GM12878 (cell line): ENCODE data around the gene GPRC5B. TPM values are rescaled to one million over a fixed set of nuclear protein-coding genes. Genes with fewer than 3 reads are reported as not detected.

Experiments used
- ATAC-seq: fragments of 200-7000 bp; cut with Tn5 transposase; 3 replicates; pipeline ENCODE4 v1.9.1; 2020; ENCODE audit warnings: mild to moderate bottlenecking, moderate library complexity
- BruUV-seq: library from RNA; stranded (reverse); fragments of 400-500 nt; replicated peaks from 2 replicates; lab custom pipeline; 2021; lab: Mats Ljungman, UMichigan
- CTCF ChIA-PET: fragments of 300-600 bp; sonication (Branson Sonifier 250); formaldehyde crosslinking; extraction: SDS; loops from one replicate; lab custom pipeline; 2021; ENCODE audit warnings: inconsistent platforms; lab: Yijun Ruan, JAX
- POLR2A ChIA-PET: fragments of 350-600 bp; formaldehyde crosslinking; extraction: SDS; loops from one replicate; lab custom pipeline; 2021; ENCODE audit warnings: inconsistent platforms; lab: Charles Lee
- RAD21 ChIA-PET: fragments of 300-600 bp; sonication (Branson Sonifier 250); formaldehyde crosslinking; loops from one replicate; lab custom pipeline; 2023; ENCODE audit warnings: antibody characterized with exemption; ENCODE audit not compliant: unreplicated experiment; lab: Charles Lee
- SMC1A ChIA-PET: fragments of 300-600 bp; sonication (Branson Sonifier 250); formaldehyde crosslinking; loops from one replicate; lab custom pipeline; 2023; ENCODE audit not compliant: unreplicated experiment, uncharacterized antibody; lab: Charles Lee
- DNase-seq: peaks from one replicate; pipeline ENCODE4 v3.0.0-alpha.2; 2011; ENCODE audit warnings: low read depth, low spot score
- FAIRE-seq: peaks from 3 replicates; lab custom pipeline; 2011; peaks lifted over from hg19 to GRCh38; lab: Jason Lieb, UNC
- H2AFZ ChIP-seq: 2 replicates; pipeline ENCODE4 v1.6.0; 2011; ENCODE audit warnings: low read depth, low read length, control low read depth; ENCODE audit not compliant: control insufficient read depth
- H3K27ac ChIP-seq: 2 replicates; pipeline ENCODE4 v1.5.1; 2011; ENCODE audit warnings: control low read depth; ENCODE audit not compliant: control insufficient read depth, insufficient read depth
- H3K27me3 ChIP-seq, 2 experiments: replicated peaks in 1 of 2; 2 replicates each; pipeline versions ENCODE4 v1.6.0 to v1.6.1; 2011; ENCODE audit warnings: low read length in 1 of 2; ENCODE audit not compliant: control insufficient read depth in 2 of 2, insufficient read depth in 2 of 2
- H3K36me3 ChIP-seq, 2 experiments: 2 replicates each; pipeline ENCODE4 v1.5.1; 2011; ENCODE audit warnings: low read length in 1 of 2; ENCODE audit not compliant: control insufficient read depth in 2 of 2, insufficient read depth in 2 of 2
- H3K4me1 ChIP-seq: 2 replicates; pipeline ENCODE4 v1.6.1; 2011; ENCODE audit warnings: mild to moderate bottlenecking, low read length, moderate library complexity, mixed read lengths; ENCODE audit not compliant: control insufficient read depth, insufficient read depth
- H3K4me2 ChIP-seq: 2 replicates; pipeline ENCODE4 v1.6.0; 2011; ENCODE audit warnings: control low read depth; ENCODE audit not compliant: control insufficient read depth, insufficient read depth
- H3K4me3 ChIP-seq: fragments of 200-600 bp; sonication (generic); 2 replicates; pipeline ENCODE4 v1.5.1; 2016
- H3K79me2 ChIP-seq: 2 replicates; pipeline ENCODE4 v1.6.0; 2011; ENCODE audit warnings: low read length; ENCODE audit not compliant: control insufficient read depth, insufficient read depth
- H3K9ac ChIP-seq: 2 replicates; pipeline ENCODE4 v1.8.0; 2011; ENCODE audit warnings: low read length, control low read depth, mixed read lengths; ENCODE audit not compliant: control insufficient read depth, insufficient read depth
- H3K9me3 ChIP-seq: replicated peaks from 3 replicates; pipeline ENCODE4 v1.5.1; 2011; ENCODE audit warnings: mild to moderate bottlenecking, low read length; ENCODE audit not compliant: control insufficient read depth, insufficient read depth
- H4K20me1 ChIP-seq: 2 replicates; pipeline ENCODE4 v1.6.0; 2011; ENCODE audit not compliant: control insufficient read depth, insufficient read depth
- EGR1 ChIP-seq, 2 experiments: IDR thresholded peaks; 1 replicate in 1 of 2; 2 replicates in 1 of 2; pipeline ENCODE4 v1.6.1; 2011 to 2012; ENCODE audit warnings: low read depth in 2 of 2, low read length in 2 of 2, borderline replicate concordance in 1 of 2, mild to moderate bottlenecking in 1 of 2, moderate library complexity in 1 of 2
- KAT2A ChIP-seq: conservative IDR thresholded peaks from 2 replicates; pipeline ENCODE4 v1.6.1; 2011; ENCODE audit warnings: low read depth, low read length; ENCODE audit not compliant: control insufficient read depth
- WGBS: methylation state at CpG from one replicate; pipeline ENCODE4 v1.1.6; 2016; ENCODE audit warnings: low lambda C conversion rate; ENCODE audit not compliant: insufficient replicate concordance, insufficient coverage; ENCODE audit errors: missing lambda C conversion rate; 5-methylcytosine and 5-hydroxymethylcytosine counted together
- in situ Hi-C: fragments of 300-500 bp; cut with MboI; formaldehyde crosslinking; loops from 9 replicates; pipeline ENCODE4 v1.14.3; 2018; ENCODE audit warnings: mixed read lengths
- intact Hi-C: fragments of 100-400 bp; cut with micrococcal nuclease; formaldehyde crosslinking; loops from one replicate; pipeline ENCODE4 v1.14.2; 2022; ENCODE audit not compliant: unreplicated experiment
- polyA plus RNA-seq, 11 experiments: library from polyadenylated mRNA; depleted of rRNA in 4 of 11; unstranded in 6 of 11; stranded (reverse) in 5 of 11; fragments of >200 nt; fragmentation: Nextera tagmentation in 4 of 11; fragmentation: Illumina TruSeq in 1 of 11; extraction: Ambion mirVana in 4 of 11; extraction: Trizol in 1 of 11; gene quantifications; 1 replicate in 1 of 11; 2 replicates in 10 of 11; pipeline versions ENCODE4 v1.2.1 to v1.2.3, GENCODE V29; 2011 to 2016; ENCODE audit warnings: inconsistent platforms in 2 of 11, missing spikeins in 2 of 11, low read depth in 1 of 11
- total RNA-seq, 4 experiments: library from RNA; depleted of rRNA in 3 of 4; stranded (reverse); fragments of >200 nt in 3 of 4; fragmentation: Illumina TruSeq in 1 of 4; extraction: Trizol in 1 of 4; gene quantifications; 2 replicates each; pipeline versions ENCODE4 v1.2.1 to v1.2.3, GENCODE V29; 2013 to 2021
- TF ChIP-seq, protein P1 (sequence below): fragments of 450-650 bp; conservative IDR thresholded peaks from 2 replicates; pipeline ENCODE4 v1.6.1; 2017; ENCODE audit warnings: mild to moderate bottlenecking, moderate library complexity
- TF ChIP-seq, protein P2 (sequence below): fragments of 450-650 bp; IDR thresholded peaks from 2 replicates; pipeline ENCODE4 v1.6.1; 2017; ENCODE audit warnings: borderline replicate concordance

The GPRC5B gene
- total and polyA plus RNA-seq, 10 of the 15 experiments (the other 5 are each of a cell fraction or from before 2014, with no cell fraction given) = 0.01 to 0.42 (median 0.15) TPM; not detected in 2

DNA sequence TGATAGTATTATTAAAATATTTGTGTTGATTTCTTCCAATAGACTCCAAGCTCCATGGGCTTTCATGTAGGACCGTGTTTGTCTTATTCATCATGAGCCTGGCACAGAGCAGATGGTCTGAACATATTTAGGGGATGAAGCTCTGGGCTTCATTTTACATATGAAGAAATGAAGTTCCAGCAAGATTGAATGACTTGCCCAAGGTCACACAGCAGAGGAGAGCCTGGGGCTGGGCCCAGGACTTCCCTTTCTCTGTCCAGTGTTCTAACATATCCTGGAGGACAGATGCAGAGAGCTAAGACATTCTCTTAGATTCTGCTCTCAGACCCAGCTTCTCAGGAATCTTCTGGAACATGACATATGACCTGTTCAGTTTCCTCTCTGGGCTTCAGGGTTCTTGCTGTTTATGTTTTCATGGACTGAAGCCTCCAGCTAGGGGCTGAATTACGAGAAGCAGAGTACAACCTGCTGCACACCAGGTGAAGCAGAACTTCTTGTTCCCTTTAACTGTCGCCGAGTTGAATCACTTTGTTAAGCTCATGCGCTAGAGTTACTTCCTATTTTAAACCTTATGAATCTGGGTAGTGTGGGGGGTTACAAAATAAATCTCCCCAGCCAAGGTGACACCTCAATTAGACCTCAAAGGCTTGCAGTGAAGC is 53.6 kb downstream of the GPRC5B start:
- no peak overlapping the region for H3K4me3 ChIP-seq
- H3K27ac ChIP-seq = no peak overlapping the region
- ATAC-seq = no peak
- ChIA-PET CTCF (interaction anchor here (0.6 to 1.2 kb wide), 2 partner anchors 10 to 76 kb away, joined by 3 to 4 read pairs; no protein-coding TSS in a partner anchor), SMC1A (interaction anchor here (1.4 kb wide), 1 partner anchor 24 kb away, joined by 3 read pairs; no protein-coding TSS in a partner anchor), RAD21 (no interaction called here), POLR2A (interaction anchor here (0.5 kb wide), 1 partner anchor 866 kb away, joined by 3 read pairs; no protein-coding TSS in a partner anchor)
- no peak for FAIRE-seq
- H3K79me2 ChIP-seq = no peaks in the 10 kb centered on the region
- no peaks in the 10 kb centered on the region; a peak in 1 of 4 replicates for H3K27me3 ChIP-seq
- DNase-seq = no peak
- intact Hi-C loops (no loop called here), in situ Hi-C loops (no loop called here)
- 10% methylated on average over 5 of the region's 5 CpGs for WGBS
- H3K4me2 ChIP-seq = no peak overlapping the region
- no peaks in the 10 kb centered on the region for H3K9me3 ChIP-seq
- H3K36me3 ChIP-seq = no peaks in the 10 kb centered on the region
- TF ChIP-seq EGR1 (IDR thresholded peaks at IDR 0.05; ENCODE audit: borderline replicate concordance in 1 of 2, low read depth in 2 of 2, low read length in 2 of 2) (no peak), KAT2A (no peak)
- TF ChIP-seq, protein P1, sequence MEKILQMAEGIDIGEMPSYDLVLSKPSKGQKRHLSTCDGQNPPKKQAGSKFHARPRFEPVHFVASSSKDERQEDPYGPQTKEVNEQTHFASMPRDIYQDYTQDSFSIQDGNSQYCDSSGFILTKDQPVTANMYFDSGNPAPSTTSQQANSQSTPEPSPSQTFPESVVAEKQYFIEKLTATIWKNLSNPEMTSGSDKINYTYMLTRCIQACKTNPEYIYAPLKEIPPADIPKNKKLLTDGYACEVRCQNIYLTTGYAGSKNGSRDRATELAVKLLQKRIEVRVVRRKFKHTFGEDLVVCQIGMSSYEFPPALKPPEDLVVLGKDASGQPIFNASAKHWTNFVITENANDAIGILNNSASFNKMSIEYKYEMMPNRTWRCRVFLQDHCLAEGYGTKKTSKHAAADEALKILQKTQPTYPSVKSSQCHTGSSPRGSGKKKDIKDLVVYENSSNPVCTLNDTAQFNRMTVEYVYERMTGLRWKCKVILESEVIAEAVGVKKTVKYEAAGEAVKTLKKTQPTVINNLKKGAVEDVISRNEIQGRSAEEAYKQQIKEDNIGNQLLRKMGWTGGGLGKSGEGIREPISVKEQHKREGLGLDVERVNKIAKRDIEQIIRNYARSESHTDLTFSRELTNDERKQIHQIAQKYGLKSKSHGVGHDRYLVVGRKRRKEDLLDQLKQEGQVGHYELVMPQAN = no peak
- TF ChIP-seq, protein P2, sequence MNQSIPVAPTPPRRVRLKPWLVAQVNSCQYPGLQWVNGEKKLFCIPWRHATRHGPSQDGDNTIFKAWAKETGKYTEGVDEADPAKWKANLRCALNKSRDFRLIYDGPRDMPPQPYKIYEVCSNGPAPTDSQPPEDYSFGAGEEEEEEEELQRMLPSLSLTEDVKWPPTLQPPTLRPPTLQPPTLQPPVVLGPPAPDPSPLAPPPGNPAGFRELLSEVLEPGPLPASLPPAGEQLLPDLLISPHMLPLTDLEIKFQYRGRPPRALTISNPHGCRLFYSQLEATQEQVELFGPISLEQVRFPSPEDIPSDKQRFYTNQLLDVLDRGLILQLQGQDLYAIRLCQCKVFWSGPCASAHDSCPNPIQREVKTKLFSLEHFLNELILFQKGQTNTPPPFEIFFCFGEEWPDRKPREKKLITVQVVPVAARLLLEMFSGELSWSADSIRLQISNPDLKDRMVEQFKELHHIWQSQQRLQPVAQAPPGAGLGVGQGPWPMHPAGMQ = no peak
- no peaks in the 10 kb centered on the region for H4K20me1 ChIP-seq
- no peaks in the 10 kb centered on the region for H3K4me1 ChIP-seq
- H3K9ac ChIP-seq = no peak overlapping the region
- no TSS peak for BruUV-seq
- H2AFZ ChIP-seq = no peak overlapping the region
